ENCODE data around the gene MYOM1.

GRCh38 chr18:3219241-3219630 lies 532 bp downstream of the MYOM1 start:
- TF ChIP-seq, protein P1, sequence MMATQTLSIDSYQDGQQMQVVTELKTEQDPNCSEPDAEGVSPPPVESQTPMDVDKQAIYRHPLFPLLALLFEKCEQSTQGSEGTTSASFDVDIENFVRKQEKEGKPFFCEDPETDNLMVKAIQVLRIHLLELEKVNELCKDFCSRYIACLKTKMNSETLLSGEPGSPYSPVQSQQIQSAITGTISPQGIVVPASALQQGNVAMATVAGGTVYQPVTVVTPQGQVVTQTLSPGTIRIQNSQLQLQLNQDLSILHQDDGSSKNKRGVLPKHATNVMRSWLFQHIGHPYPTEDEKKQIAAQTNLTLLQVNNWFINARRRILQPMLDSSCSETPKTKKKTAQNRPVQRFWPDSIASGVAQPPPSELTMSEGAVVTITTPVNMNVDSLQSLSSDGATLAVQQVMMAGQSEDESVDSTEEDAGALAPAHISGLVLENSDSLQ (IDR thresholded peaks at IDR 0.05), result no peak
- no peak for TF ChIP-seq BHLHE40 (IDR thresholded peaks at IDR 0.05; ENCODE audit: borderline replicate concordance)
